H1 (cell line): ENCODE data around the gene KRTAP20-1.

Source experiments
- CHD2 ChIP-seq: IDR thresholded peaks from 2 replicates; pipeline ENCODE4 v1.6.1; 2012; ENCODE audit warnings: low read length, improper control_type of control experiment
- CTCF ChIP-seq, 3 experiments: IDR thresholded peaks; 1 replicate in 2 of 3; 2 replicates in 1 of 3; pipeline versions ENCODE4 v1.5.1 to v1.6.1; 2011; ENCODE audit warnings: low read length in 3 of 3, mild to moderate bottlenecking in 3 of 3, inconsistent platforms in 2 of 3, low read depth in 1 of 3, moderate library complexity in 1 of 3; ENCODE audit not compliant: insufficient read depth in 1 of 3; ENCODE audit errors: control extremely low read depth in 1 of 3
- EZH2 ChIP-seq: fragments of 200-600 bp; sonication (generic); IDR thresholded peaks from 2 replicates; pipeline ENCODE4 v1.7.1; 2012; ENCODE audit warnings: low read depth, mild to moderate bottlenecking, moderate library complexity, low read length, inconsistent platforms; ENCODE audit not compliant: severe bottlenecking
- POLR2A ChIP-seq, 2 experiments: IDR thresholded peaks; 1 replicate in 1 of 2; 2 replicates in 1 of 2; pipeline ENCODE4 v1.6.1; 2011; ENCODE audit warnings: low read depth in 2 of 2, low read length in 2 of 2, mild to moderate bottlenecking in 2 of 2; ENCODE audit errors: control extremely low read depth in 1 of 2
- POU5F1 ChIP-seq: IDR thresholded peaks from 2 replicates; pipeline ENCODE4 v1.6.1; 2011; ENCODE audit warnings: low read depth, mild to moderate bottlenecking, low read length, moderate library complexity
- SUZ12 ChIP-seq: fragments of 200-600 bp; sonication (generic); IDR thresholded peaks from 2 replicates; pipeline ENCODE4 v1.6.1; 2012; ENCODE audit warnings: mild to moderate bottlenecking, inconsistent platforms, low read length, moderate library complexity, mixed read lengths
- YY1 ChIP-seq: IDR thresholded peaks from 2 replicates; pipeline ENCODE4 v1.6.1; 2011; ENCODE audit warnings: low read depth, mild to moderate bottlenecking, low read length

- TF ChIP-seq EZH2 (no peak), POLR2A (IDR thresholded peaks at IDR 0.05; ENCODE audit: control extremely low read depth in 1 of 2, low read depth in 2 of 2, low read length in 2 of 2) (no peak), CTCF (IDR thresholded peaks at IDR 0.05; ENCODE audit: control extremely low read depth in 1 of 3, insufficient read depth in 1 of 3, low read depth in 1 of 3, low read length in 3 of 3) (no peak), CHD2 (no peak), SUZ12 (no peak), YY1 (no peak), POU5F1 (no peak)
Measured at GRCh38 chr21:30577766-30578165, 38.5 kb upstream of the KRTAP20-1 start.
